ENCODE measurements around the gene TMED9. TPM values are rescaled to one million over a fixed set of nuclear protein-coding genes. Genes with fewer than 3 reads are reported as not detected.

The TMED9 gene
- total RNA-seq, 4 donors from 2014 or later = 86.9 to 162 (median 115) TPM

DNA sequence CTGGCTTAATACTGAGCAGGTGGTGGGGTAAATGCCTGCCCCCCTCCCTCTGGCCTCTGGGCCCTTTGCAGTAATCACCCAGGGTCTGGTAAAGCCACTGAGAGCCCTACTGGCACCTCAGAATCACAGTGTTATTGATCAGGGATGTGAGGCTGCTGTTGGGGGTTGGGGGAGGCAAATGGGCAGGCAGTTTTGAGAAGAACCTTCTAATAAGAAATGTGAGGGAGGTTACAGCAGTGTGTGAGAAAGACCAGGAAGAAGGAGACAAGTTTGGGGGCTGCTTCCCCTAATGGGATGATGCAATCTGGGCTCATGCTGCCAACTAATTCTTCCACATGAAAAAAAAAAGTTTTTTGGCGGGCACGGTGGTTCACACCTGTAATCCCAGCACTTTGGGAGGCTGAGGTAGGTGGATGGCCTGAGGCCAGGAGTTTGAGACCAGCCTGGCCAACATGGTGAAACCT, 4.8 kb downstream of the TMED9 start:
- Histone ChIP-seq H3K27me3 (no peaks in the 10 kb centered on the region), H3K27ac (no peak overlapping the region), H3K4me1 (peaks cover 22 to 23% of the 10 kb centered on the region in 2 donors), H3K4me3 (replicated peaks in 1 of 3) (no peak overlapping the region), H3K36me3 (peaks cover 25 to 31% of the 10 kb centered on the region in 2 donors), H3K9me3 (no peaks in the 10 kb centered on the region)
- TF ChIP-seq, protein P1, sequence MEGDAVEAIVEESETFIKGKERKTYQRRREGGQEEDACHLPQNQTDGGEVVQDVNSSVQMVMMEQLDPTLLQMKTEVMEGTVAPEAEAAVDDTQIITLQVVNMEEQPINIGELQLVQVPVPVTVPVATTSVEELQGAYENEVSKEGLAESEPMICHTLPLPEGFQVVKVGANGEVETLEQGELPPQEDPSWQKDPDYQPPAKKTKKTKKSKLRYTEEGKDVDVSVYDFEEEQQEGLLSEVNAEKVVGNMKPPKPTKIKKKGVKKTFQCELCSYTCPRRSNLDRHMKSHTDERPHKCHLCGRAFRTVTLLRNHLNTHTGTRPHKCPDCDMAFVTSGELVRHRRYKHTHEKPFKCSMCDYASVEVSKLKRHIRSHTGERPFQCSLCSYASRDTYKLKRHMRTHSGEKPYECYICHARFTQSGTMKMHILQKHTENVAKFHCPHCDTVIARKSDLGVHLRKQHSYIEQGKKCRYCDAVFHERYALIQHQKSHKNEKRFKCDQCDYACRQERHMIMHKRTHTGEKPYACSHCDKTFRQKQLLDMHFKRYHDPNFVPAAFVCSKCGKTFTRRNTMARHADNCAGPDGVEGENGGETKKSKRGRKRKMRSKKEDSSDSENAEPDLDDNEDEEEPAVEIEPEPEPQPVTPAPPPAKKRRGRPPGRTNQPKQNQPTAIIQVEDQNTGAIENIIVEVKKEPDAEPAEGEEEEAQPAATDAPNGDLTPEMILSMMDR (IDR thresholded peaks at IDR 0.05) = no peak
- DNase-seq = no peak
- intact Hi-C loops (cut with DNase I) = loop anchor here (10.0 kb wide), 1 partner anchor 72 kb away; no protein-coding TSS in a partner anchor
- WGBS, 2 donors = 85 to 93% methylated on average over 2 of the region's 2 CpGs

DNA sequence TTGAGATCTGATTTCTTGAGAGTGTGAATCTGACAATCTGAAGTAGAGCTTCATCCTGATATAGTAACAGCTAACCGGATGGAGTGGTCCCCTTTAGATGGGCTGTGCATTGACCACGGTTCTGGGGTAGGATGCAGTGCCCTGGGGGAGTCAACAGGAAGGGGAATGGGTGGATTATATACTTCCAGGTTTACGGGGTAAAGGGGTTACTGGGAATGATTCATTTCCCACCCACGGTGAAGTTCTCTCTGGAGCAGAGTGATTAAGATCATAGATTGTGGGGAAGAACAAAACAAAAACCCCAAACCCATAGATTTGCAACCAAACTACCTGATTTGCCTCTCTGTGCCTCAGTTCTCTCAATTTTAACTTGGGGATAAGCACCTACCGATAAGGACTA, 6.5 kb downstream of the TMED9 start:
- TF ChIP-seq, protein P1 (IDR thresholded peaks at IDR 0.05) = no peak
- no peak for TF ChIP-seq POLR2A (IDR thresholded peaks at IDR 0.05)
- intact Hi-C loops (cut with DNase I) = loop anchor here (10.0 kb wide), 1 partner anchor 74 kb away; no protein-coding TSS in a partner anchor
- Histone ChIP-seq H3K4me3 (replicated peaks in 1 of 3) (no peak overlapping the region), H3K9me3 (no peaks in the 10 kb centered on the region), H3K36me3 (peaks cover 25 to 31% of the 10 kb centered on the region in 2 donors), H3K27ac (no peak overlapping the region), H3K27me3 (no peaks in the 10 kb centered on the region), H3K4me1 (peaks cover 13 to 14% of the 10 kb centered on the region in 2 donors)
- DNase-seq = no peak
- WGBS, 2 donors = 60 to 69% methylated on average over 5 of the region's 5 CpGs

DNA sequence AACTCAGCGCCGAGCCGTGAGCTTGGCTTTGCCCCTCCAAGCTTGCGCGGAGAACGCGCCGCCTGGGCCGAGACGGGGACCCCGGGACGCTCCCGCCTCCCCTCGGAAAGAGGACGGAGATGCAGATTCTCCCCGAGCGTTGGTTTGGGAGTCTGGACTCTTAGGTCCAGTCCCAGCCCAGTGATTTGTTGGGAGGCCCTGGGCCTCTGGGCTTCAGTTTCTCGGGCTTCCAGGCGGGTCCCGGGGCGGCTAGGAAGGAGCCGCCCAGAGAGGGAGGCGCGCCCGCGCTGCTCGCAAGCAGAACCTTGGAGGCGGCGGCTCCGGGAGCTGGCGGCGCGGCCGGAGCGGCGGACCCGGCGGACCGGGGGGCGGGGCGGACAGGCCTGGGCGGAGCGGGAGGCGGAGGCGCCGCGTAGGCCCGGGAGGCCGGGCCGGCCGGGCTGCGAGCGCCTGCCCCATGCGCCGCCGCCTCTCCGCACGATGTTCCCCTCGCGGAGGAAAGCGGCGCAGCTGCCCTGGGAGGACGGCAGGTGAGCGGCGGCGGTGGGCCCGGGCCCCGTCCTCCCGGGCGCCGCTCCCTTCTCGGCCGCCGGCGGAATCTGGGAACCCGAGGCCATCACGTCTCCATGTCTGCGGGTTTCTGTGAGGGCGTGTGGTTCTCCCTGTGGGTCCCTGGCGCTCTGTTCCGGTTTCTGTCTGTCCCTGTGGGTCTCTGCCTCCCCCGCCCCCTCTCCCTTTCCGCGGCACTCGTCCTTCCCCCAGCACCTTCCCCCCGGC, 7.9 kb downstream of the TMED9 start, which contains the start of gene B4GALT7:
B4GALT7 (plus strand) TSS at position 402 of the 777 bp plus-strand sequence; CDS start at position 481, 79 bp downstream.
- Histone ChIP-seq H3K27me3 (no peaks in the 10 kb centered on the region), H3K9me3 (no peaks in the 10 kb centered on the region), H3K36me3 (peaks cover 11 to 18% of the 10 kb centered on the region in 2 donors), H3K4me3 (replicated peaks in 1 of 3) (peak within 1 kb of the TSS; percentile 60 to 96 (median 79)), H3K4me1 (peaks cover 11 to 13% of the 10 kb centered on the region in 2 donors), H3K27ac (peak within 1 kb of the TSS; percentile 29 to 80 (median 80))
- peak; percentile 81 to 83 for DNase-seq
- WGBS, 2 donors = 0% methylated on average over 9 of the region's 86 CpGs
- peak; percentile 61 to 86 for TF ChIP-seq POLR2A (IDR thresholded peaks at IDR 0.05)
- TF ChIP-seq, protein P1 (IDR thresholded peaks at IDR 0.05) = peak in 2 of 6 experiments; percentile 14 to 15
- intact Hi-C loops (cut with DNase I) = loop anchor here (10.0 kb wide), 1 partner anchor 75 kb away; no protein-coding TSS in a partner anchor

DNA sequence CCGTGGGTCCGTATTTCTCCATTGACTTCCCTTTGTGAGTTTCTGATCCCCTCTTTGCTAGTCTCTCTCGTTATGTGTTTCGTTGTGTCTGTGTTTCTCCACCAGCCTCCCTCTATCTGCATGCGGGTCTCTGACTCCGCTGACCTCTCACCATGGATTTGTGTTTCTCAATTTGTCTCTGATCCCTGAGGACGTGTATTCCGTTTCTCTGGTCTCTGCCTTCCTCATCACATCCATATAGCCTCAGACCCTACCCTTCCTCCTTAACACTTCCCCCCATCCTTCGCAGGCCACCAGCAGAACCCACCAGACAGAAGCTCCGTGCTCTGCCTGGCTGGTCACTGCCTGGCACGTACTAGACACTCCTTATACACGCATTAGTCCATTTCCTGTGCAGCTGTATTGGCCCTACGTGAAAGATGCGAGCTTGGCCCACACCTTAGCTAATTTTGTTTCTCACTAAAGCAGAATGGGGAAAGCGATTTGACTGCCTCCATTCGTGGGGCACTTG, 8.6 kb downstream of the TMED9 start:
- TF ChIP-seq, protein P1 (IDR thresholded peaks at IDR 0.05) = no peak
- TF ChIP-seq POLR2A (IDR thresholded peaks at IDR 0.05) = no peak
- no peaks in the 10 kb centered on the region for H3K9me3 ChIP-seq
- H3K36me3 ChIP-seq = peaks cover 4 to 11% of the 10 kb centered on the region in 2 donors
- peak overlapping the region in 2 of 3 donors; percentile 46 to 80 for H3K27ac ChIP-seq
- intact Hi-C loops (cut with DNase I) = no loop called here
- no peak for DNase-seq
- peak overlapping the region; percentile 60 to 96 (median 79) for H3K4me3 ChIP-seq (replicated peaks in 1 of 3)
- no peaks in the 10 kb centered on the region for H3K27me3 ChIP-seq
- WGBS, 2 donors = 5% methylated on average over 16 of the region's 16 CpGs
- peaks cover 11 to 13% of the 10 kb centered on the region in 2 donors for H3K4me1 ChIP-seq

All from thyroid gland (tissue), 4 donors.